ENCODE measurements around the gene CRMP1.

The CRMP1 gene
- total RNA-seq, result 0 to 0.36 (median 0.06) reads per million in 4 experiments

GRCh38 chr4:5893004-5893580 is at the start of gene CRMP1:
TSS of gene CRMP1 (minus strand) at chr4:5893086. CDS start at chr4:5892969, 117 bp downstream.
- no peak for DNase-seq

DNA sequence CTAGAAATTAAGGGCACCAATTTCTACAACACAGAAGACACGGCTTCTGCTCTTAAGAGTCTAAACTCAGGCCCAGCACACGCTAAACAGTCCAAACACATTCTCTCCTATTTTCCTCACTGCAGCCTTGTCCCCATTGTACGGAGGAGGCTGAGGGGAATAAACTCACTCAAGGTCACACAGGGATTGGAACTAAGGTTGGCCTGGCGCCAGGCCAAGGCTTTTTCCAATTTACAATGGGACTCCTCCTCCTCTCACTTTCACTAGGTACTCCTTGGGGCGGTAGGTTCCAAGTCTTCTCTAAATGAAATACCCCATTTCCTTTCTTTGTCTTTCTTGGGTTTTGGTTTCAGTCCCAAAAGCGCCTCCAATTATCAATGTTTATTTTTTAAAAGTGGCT is 48.7 kb upstream of the CRMP1 start:
- DNase-seq, result no peak

DNA sequence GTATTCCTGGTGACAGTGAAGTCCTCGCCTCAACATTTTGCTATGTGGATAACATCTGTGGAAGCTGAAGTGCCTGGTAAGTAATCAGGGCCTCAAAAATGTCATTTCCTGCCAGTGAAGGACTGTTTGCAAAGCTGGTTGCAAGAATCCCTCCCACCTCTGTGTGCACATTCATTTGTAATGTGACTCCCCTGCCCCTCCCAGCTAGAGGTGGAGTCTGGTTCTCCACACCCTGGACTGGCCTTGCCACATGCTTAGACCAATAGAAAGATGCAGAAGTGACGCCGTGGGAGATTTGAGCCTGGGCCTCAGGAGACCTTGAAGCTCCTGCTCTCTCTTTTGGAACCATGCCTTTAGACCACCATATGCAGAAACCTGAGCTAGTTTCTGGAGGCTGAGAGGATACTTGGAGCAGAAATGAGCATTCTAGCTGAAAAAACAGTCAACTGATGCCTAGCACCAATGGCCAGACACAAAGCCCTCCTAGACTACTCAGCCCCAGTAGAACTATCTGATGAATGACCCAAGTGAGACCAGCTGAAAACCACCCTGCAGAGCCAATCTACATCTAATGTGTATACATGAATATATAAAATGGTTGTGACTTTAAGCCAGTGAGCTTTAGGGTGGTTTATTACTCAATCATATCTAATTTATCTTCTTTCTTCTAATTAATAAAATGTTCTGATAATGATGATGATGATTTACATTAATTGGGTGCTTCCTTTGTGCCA is 47.8 kb upstream of the CRMP1 start:
- DNase-seq, result no peak

- DNase-seq, result no peak
Observed at GRCh38 chr4:5933996-5934831, 41.3 kb upstream of the CRMP1 start.

GRCh38 chr4:5933116-5933515 is 40.2 kb upstream of the CRMP1 start:
- DNase-seq, result no peak

- no peak for DNase-seq
Observed at GRCh38 chr4:5932035-5932568, 39.2 kb upstream of the CRMP1 start.

DNA sequence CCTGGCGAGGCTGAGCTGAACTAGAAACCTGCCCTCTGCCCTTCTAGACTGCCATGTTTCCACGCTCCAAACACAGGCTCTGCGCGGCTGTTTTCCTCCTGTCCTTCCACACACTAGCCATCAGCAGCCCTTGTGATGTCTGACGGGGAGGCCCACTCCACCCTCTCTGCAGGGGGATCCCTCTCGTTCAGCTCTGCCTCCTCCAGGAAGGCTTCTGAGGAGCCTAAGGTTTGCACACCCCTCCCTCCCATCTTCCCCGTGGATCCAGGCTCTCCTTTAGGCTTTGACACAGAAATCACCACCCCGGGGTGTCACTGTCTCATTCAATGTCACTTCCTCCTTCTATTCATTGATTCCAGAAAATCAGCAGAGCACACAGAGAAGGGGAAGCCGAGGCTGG is 38.6 kb upstream of the CRMP1 start:
- DNase-seq, result no peak

DNA sequence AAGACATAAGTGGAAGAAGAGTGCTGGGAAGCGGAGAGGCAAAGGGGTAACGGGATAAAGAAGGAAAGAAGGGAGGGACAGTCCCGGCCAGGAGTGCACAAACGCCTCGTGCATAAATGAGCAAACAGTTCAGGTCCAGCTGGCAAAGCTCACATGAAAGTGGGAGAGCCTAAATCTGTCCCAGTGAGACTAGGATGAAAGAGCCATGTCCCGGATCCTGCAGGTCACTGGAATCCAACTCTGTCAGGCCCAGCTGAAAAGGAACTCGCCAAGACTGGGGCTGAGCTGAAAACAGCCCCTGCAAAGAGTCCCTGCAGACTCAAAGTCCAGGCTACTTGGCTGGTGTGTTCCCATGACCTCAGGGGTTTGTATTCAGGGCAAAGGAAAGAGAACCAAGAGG is 38.0 kb upstream of the CRMP1 start:
- no peak for DNase-seq

GRCh38 chr4:5930456-5930855 is 37.6 kb upstream of the CRMP1 start:
- no peak for DNase-seq

GRCh38 chr4:5928844-5929420 is 36.0 kb upstream of the CRMP1 start:
- DNase-seq, result no peak

- no peak for DNase-seq
Observed at GRCh38 chr4:5928274-5928673, 35.4 kb upstream of the CRMP1 start.

DNA sequence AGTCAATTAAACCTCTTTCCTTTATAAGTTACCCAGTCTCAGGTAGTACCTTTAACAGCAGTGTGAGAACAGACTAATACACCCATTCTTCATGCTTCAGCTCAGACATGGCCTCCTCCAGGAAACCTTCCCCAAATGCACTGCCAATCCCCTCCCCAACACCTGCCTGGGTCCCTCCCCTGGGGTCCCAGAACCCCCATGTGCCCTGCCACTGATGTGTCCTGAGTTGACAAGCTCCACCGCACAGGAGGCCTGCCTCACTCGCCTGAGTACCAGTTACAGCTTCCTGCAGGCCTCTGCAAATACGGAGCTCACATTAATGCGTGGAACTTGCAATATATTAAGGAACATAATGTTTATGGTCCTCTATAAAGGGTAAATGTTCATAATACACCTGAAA is 34.9 kb upstream of the CRMP1 start:
- DNase-seq, result no peak

DNA sequence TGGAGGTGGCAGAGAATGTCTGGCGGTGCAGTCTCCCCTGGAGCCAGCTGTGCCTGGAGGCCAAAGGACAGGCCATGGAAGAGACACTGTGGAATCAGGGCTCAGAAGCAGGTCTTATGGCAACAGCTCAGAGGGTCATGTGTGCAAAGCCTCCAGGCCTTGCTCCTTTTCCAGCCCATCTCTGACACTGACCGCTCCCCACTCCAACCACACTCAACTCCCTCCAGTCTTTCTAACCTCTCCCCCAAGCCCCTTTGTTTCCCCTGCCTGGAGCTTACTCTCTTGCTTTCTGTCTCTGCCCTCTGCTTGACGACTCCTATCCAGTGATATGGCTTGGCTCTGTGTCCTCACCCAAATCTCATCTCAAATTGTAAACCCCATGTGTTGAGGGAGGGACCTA is 34.2 kb upstream of the CRMP1 start:
- DNase-seq, result no peak

DNA sequence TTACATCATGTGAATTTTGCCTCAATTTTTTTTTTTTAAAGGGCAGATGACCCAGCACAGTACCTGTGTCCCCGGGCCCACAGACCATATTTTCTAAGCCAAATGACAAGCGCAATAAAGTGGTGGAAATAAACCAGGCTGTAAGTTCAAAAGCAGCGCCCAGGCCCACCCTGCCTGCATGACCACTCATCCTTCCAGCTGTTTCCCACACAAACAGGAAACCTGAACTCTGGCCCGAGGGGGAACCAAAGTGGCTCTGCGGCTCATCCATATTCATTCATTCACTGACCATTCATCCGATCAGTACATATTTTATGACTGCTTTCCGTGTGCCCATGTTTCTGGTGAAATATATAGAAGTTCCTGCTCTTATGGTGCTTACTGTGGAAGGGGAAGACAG is 33.7 kb upstream of the CRMP1 start:
- DNase-seq, result no peak

DNA sequence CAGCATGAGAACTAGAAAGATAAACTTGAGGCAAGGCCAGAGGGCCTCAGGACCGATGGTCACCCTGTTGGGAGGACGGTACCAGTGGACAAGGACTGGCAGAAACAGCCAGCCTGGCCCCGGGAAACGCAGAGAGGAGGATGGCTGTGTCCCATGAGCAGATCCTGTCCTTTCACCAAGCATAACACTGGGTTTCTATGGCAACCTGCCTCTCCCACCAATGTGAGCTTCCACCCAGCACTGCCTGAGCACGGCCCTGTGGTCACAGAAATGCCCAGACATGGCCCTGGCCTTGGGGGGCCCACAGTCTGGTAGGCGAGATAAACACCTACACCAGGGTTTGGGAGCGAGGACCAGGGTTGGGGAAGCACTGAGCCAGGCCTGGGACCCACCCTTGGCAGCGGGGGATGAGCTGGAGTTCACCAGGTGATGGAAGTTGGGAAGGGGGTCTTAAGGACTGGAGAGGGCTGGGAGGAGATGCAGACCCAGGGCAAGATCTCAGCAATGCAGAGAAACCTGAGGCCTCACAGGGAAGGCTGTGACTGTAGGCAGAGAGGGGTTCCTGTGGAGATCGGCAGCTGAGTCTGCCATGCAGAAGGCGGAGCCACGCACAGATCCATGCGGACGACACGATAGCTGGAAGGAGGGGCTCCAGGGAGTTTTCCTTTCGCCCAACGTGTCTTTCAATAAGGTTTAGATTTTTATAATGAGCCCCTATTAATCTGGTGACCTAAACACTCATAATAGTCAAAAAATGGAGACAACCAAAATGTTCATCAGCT is 32.7 kb upstream of the CRMP1 start:
- no peak for DNase-seq

- DNase-seq, result no peak
Observed at GRCh38 chr4:5924461-5925125, 31.7 kb upstream of the CRMP1 start.

- DNase-seq, result no peak
Observed at GRCh38 chr4:5923376-5923775, 30.5 kb upstream of the CRMP1 start.

DNA sequence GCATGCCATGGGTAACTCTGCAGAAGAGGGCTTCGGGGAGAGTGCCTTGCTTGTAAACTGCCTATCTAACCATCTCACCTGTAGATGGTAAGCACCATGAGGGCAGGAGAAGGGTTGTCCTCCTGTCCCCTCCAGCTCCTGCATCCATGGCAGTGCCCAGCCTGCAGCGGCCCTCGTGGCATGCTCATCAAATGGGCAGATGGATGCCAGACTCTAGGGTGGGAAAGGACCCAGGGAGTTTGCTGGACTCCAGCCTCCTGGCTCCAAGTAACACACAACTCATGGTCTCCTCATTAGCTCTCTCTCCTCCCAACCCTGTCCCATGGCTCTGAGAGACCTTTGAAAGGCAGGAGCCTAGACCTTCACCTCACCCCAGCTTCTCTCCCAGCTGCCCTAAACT is 29.7 kb upstream of the CRMP1 start:
- no peak for DNase-seq

GRCh38 chr4:5921981-5922380 is 29.1 kb upstream of the CRMP1 start:
- no peak for DNase-seq

DNA sequence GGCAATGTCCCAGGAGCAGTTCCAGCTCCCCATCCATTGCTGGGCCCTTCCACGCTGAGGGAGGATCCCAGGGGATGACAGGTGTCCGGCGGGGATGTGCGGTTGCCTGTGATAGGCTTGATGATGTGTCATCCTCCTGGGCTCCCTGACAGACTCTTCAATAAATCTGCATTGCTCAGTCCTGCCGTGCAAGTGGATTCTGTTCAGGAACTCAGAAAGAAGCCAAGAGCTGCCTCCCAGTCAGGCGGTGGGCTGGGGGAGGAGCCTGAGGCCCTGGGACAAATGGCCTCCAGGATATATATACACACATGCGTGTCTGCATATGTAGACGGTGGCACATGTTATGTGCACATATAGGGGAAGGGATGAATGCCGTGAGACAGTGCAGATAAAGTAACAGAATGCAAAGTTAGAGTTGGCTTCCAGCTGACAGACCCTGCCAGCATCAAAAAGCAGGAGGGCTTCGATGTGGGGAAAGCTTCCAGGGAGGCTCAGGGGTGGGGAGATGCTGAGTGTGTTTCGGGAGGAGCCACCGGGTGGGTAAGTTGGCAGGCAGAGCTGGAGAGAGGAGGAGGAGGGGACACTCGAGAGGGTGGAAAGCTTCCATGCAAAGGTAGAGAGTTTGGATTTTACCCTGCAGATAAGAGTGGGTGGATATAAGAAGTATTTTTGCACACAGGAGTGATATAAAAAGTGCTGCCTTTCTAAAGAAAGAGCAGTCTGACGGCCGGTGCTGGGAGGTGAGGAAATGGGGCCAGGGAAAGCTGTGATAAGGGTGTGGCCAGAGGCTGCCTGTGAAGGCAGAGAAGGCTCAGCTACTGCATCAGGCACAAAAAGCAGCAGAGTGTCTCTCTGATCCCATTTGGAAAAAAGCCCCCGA is 28.5 kb upstream of the CRMP1 start:
- no peak for DNase-seq

DNA sequence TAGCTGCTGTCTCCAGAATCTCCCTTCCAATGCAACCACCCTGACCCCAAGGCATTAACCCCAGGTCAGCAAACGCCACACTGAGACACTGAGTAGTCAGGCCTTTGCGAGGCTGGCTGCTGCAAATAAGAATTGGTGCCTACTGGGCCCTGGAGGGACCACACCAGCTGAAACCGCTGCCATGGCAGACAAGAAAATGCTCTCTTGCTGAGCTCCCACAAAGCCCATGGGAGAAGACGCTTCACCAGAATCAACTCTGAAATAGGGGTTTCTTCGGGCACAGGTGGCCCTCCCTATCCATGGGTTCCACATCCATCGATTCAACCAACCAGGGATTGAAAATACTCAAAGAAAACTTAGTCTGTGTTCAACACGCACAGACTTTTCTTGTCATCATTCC is 26.7 kb upstream of the CRMP1 start:
- no peak for DNase-seq
